Activated CD8-positive, alpha-beta T cell treated with anti-CD3 and anti-CD28 coated beads for 36 hours (primary cell): Measurements from ENCODE around the gene SGMS1. TPM values are rescaled to one million over a fixed set of nuclear protein-coding genes. Genes with fewer than 3 reads are reported as not detected.

Experiments
- ATAC-seq: fragments of 200-7000 bp; cut with Tn5 transposase; one replicate; pipeline ENCODE4 v1.10.0; 2021; ENCODE audit warnings: mild to moderate bottlenecking, moderate library complexity
- CTCF ChIA-PET: fragments of 350-600 bp; sonication (Branson Sonifier 250); formaldehyde crosslinking; loops from one replicate; lab custom pipeline; 2021; ENCODE audit warnings: antibody characterized with exemption; lab: Charles Lee
- POLR2A ChIA-PET: fragments of 350-600 bp; sonication (Branson Sonifier 250); formaldehyde crosslinking; loops from one replicate; lab custom pipeline; 2021; ENCODE audit warnings: antibody characterized with exemption; lab: Charles Lee
- DNase-seq: peaks from one replicate; pipeline ENCODE4 v3.0.0-alpha.2; 2020
- H3K27ac Mint-ChIP-seq: one replicate; pipeline ENCODE4 v1.8.0; 2021; ENCODE audit warnings: mild to moderate bottlenecking, mixed read lengths
- H3K27me3 Mint-ChIP-seq: one replicate; pipeline ENCODE4 v1.8.0; 2021; ENCODE audit warnings: mixed read lengths
- H3K36me3 Mint-ChIP-seq: one replicate; pipeline ENCODE4 v1.8.0; 2021; ENCODE audit warnings: low read depth, mixed read lengths
- H3K4me1 Mint-ChIP-seq: one replicate; pipeline ENCODE4 v1.8.0; 2021; ENCODE audit warnings: low read depth, mixed read lengths
- H3K4me3 Mint-ChIP-seq: one replicate; pipeline ENCODE4 v1.8.0; 2021; ENCODE audit warnings: mild to moderate bottlenecking, moderate library complexity, mixed read lengths
- H3K9me3 Mint-ChIP-seq: one replicate; pipeline ENCODE4 v1.8.0; 2021; ENCODE audit warnings: mixed read lengths
- intact Hi-C: fragments of 100-400 bp; cut with micrococcal nuclease; formaldehyde crosslinking; loops from one replicate; pipeline ENCODE4 v1.10.0; 2022
- total RNA-seq, 2 experiments: library from RNA; stranded (reverse); gene quantifications; one replicate each; pipeline ENCODE4 v1.2.3, GENCODE V29; 2021
- TF ChIP-seq, protein P1 (sequence below): fragments of 200-600 bp; IDR thresholded peaks from one replicate; pipeline ENCODE4 v1.8.0; 2022; ENCODE audit warnings: antibody characterized with exemption, mild to moderate bottlenecking

Gene SGMS1
- total RNA-seq, 2 experiments from 2014 or later: 9.0 to 10.6 TPM

DNA sequence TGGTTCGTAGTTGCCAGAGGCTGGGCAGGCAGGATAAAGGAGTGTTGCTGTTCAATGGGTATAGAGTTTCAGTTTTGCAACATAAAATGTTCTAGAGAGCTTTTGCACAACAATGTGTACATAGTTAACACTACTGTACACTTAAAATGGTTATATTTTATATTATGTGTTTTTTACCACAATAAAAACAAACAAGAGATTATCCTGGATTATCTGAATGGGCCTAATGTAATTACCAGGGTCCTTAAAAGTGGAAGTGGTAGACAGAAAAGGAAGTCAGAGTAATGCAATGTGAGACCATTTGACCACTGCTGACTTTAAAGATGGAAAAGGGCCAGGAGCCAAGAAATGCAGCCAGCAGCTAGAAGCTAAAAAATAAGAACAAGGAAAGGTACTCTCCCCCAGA is 159.7 kb downstream of the SGMS1 start:
- ChIA-PET CTCF (no interaction called here), POLR2A (no interaction called here)
- TF ChIP-seq, protein P1, sequence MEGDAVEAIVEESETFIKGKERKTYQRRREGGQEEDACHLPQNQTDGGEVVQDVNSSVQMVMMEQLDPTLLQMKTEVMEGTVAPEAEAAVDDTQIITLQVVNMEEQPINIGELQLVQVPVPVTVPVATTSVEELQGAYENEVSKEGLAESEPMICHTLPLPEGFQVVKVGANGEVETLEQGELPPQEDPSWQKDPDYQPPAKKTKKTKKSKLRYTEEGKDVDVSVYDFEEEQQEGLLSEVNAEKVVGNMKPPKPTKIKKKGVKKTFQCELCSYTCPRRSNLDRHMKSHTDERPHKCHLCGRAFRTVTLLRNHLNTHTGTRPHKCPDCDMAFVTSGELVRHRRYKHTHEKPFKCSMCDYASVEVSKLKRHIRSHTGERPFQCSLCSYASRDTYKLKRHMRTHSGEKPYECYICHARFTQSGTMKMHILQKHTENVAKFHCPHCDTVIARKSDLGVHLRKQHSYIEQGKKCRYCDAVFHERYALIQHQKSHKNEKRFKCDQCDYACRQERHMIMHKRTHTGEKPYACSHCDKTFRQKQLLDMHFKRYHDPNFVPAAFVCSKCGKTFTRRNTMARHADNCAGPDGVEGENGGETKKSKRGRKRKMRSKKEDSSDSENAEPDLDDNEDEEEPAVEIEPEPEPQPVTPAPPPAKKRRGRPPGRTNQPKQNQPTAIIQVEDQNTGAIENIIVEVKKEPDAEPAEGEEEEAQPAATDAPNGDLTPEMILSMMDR: no peak

DNA sequence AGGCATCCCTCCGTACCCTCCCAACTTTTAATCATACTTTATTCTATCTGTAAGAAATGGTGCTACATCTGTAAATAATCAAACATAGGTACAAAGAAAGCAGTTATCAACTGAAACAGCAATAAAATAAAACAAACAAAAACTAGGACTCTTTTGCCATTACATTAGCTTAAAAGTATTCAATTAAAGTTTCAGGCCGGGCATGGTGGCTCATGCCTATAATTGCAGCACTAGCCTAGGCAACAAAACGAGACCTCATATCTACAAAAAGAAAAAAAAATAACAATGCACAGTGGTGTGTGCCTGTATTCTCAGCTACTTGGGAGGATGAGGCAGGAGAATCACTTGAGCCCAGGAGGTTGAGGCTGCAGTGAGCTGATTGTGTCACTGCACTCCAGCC is 161.9 kb downstream of the SGMS1 start:
- peaks cover 23% of the 10 kb centered on the region for H3K36me3 Mint-ChIP-seq
- peaks cover 7% of the 10 kb centered on the region for H3K4me1 Mint-ChIP-seq
- no peak overlapping the region for H3K27ac Mint-ChIP-seq
- no peaks in the 10 kb centered on the region for H3K9me3 Mint-ChIP-seq
- DNase-seq (no peak), ATAC-seq (no peak)
- ChIA-PET POLR2A (no interaction called here), CTCF (interaction anchor here (1.4 to 2.0 kb wide), 2 partner anchors 12 to 34 kb away, joined by 3 to 5 read pairs; no protein-coding TSS in a partner anchor)
- H3K4me3 Mint-ChIP-seq: no peak overlapping the region
- H3K27me3 Mint-ChIP-seq: no peaks in the 10 kb centered on the region
- intact Hi-C loops: no loop called here
- TF ChIP-seq, protein P1: no peak

More for the DNA sequence above, 159.7 kb downstream of the SGMS1 start:
- Mint-ChIP-seq H3K27me3 (no peaks in the 10 kb centered on the region), H3K36me3 (peaks cover 15% of the 10 kb centered on the region), H3K27ac (no peak overlapping the region), H3K9me3 (no peaks in the 10 kb centered on the region), H3K4me3 (no peak overlapping the region), H3K4me1 (peaks cover 24% of the 10 kb centered on the region)
- intact Hi-C loops: no loop called here
- no peak for DNase-seq
- ATAC-seq: no peak

DNA sequence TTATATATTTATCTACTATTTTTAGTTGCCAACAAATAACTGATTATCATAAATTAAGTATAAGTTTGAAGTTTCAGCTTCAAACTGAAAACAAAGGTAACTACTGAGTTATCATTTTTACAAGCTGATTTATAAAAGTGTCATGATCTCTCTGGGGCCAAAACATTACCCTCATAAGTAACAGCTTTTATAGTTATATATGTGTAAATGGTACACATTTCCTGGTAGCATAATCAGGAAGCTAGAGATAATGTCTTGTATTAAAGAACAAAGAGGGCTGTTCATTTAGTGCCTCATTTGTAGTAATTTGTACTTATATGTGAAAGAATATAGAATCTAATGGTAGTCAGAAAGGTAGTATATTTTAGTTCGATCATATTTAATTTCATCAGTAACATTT is 162.6 kb downstream of the SGMS1 start:
- Mint-ChIP-seq H3K4me1 (peaks cover 5% of the 10 kb centered on the region), H3K36me3 (peaks cover 23% of the 10 kb centered on the region), H3K4me3 (no peak overlapping the region), H3K27me3 (no peaks in the 10 kb centered on the region), H3K27ac (no peak overlapping the region), H3K9me3 (no peaks in the 10 kb centered on the region)
- no peak for DNase-seq
- ChIA-PET POLR2A (no interaction called here), CTCF (interaction anchor here (1.4 kb wide), 1 partner anchor 34 kb away, joined by 3 read pairs; no protein-coding TSS in a partner anchor)
- ATAC-seq: no peak
- TF ChIP-seq, protein P1: no peak
- intact Hi-C loops: no loop called here

DNA sequence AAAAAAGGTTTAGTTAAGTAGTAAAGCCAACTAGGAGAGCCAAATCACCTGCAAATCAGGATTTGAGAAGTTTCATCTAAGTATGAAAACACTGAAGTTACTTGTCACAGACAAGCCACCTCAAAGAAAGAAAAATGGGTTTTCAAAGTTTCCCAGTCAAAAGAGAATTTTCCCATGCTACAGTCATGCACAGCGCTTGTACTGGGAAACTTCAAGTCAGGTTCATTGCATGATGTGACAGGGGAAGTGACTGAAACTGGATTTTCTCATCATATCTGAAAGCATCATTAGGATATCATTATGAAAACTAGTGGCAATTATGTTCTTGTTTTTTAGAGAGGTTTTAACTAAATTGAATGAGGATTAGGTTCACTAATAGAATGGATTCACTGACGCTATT is 167.0 kb downstream of the SGMS1 start:
- Mint-ChIP-seq H3K36me3 (peaks cover 21% of the 10 kb centered on the region), H3K4me3 (no peak overlapping the region), H3K4me1 (peaks cover 5% of the 10 kb centered on the region), H3K27ac (no peak overlapping the region), H3K9me3 (no peaks in the 10 kb centered on the region), H3K27me3 (no peaks in the 10 kb centered on the region)
- DNase-seq (no peak), ATAC-seq (no peak)
- POLR2A ChIA-PET: no interaction called here
- TF ChIP-seq, protein P1: no peak
- intact Hi-C loops: no loop called here
- CTCF ChIA-PET: no interaction called here

DNA sequence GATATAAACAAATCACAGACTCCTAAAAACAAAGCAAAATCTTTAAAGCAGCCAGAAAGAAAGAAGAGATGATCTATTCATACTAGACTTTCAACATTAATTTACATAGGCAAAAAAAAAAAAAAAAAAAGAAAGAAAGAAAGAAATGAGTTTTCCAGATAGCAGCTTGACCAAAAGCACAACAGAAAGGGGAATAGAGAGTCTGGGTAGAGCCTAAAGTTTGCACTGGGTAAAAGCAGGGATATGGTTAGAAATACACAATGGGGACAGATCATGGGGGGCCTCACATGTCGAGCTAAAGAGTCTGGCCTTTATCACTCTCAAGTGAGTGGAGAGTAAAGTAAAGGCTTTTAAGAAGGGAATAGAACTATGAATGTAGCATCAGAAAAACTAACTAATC is 169.8 kb downstream of the SGMS1 start:
- TF ChIP-seq, protein P1: no peak
- no peaks in the 10 kb centered on the region for H3K27me3 Mint-ChIP-seq
- no peak overlapping the region for H3K27ac Mint-ChIP-seq
- ChIA-PET CTCF (no interaction called here), POLR2A (no interaction called here)
- no peaks in the 10 kb centered on the region for H3K9me3 Mint-ChIP-seq
- no peak overlapping the region for H3K4me3 Mint-ChIP-seq
- ATAC-seq (no peak), DNase-seq (no peak)
- peaks cover 8% of the 10 kb centered on the region for H3K4me1 Mint-ChIP-seq
- H3K36me3 Mint-ChIP-seq: peaks cover 11% of the 10 kb centered on the region
- intact Hi-C loops: no loop called here
